Fibroblast of lung (primary cell): ENCODE measurements around the gene LPP.

Source experiments
- EZH2 ChIP-seq: IDR thresholded peaks from 2 replicates; pipeline ENCODE4 v1.5.1; 2012; ENCODE audit warnings: low read length, control low read depth, mild to moderate bottlenecking; ENCODE audit errors: missing control alignments
- TF ChIP-seq, protein P1 (sequence below), 2 donors: IDR thresholded peaks in 1 of 2; conservative IDR thresholded peaks in 1 of 2; 1 replicate in 1 of 2; 2 replicates in 1 of 2; pipeline ENCODE4 v1.5.1; 2011 to 2012; ENCODE audit warnings: low read length in 2 of 2, control low read depth in 1 of 2, inconsistent platforms in 1 of 2, low read depth in 1 of 2, mild to moderate bottlenecking in 1 of 2

DNA sequence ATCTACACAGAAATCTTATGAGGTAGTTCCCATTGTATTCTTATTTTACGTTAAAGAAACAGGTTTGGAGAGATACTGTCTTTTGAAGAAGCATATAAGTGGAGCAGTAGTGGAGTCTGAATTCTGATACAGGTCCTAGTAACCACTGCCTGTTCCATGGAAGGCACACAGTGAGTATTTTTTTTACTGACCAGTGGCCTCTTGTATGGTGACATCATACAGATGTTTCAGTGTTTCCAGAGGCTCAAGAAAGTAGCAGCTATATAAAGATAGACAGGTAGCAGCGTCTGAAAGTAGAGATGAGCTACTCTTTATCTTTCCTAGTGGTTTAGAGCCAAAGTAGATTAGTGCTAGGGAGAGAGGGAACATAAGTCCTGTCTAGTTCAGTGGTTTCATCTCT is 173.5 kb downstream of the LPP start:
- no peak for TF ChIP-seq EZH2
- TF ChIP-seq, protein P1, sequence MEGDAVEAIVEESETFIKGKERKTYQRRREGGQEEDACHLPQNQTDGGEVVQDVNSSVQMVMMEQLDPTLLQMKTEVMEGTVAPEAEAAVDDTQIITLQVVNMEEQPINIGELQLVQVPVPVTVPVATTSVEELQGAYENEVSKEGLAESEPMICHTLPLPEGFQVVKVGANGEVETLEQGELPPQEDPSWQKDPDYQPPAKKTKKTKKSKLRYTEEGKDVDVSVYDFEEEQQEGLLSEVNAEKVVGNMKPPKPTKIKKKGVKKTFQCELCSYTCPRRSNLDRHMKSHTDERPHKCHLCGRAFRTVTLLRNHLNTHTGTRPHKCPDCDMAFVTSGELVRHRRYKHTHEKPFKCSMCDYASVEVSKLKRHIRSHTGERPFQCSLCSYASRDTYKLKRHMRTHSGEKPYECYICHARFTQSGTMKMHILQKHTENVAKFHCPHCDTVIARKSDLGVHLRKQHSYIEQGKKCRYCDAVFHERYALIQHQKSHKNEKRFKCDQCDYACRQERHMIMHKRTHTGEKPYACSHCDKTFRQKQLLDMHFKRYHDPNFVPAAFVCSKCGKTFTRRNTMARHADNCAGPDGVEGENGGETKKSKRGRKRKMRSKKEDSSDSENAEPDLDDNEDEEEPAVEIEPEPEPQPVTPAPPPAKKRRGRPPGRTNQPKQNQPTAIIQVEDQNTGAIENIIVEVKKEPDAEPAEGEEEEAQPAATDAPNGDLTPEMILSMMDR (conservative IDR thresholded peaks at IDR 0.05 in 1 of 2, IDR thresholded peaks at IDR 0.05 in 1 of 2; ENCODE audit: low read depth in 1 of 2, low read length in 2 of 2), result no peak
